ENCODE measurements around the gene TCFL5. TPM values are rescaled to one million over a fixed set of nuclear protein-coding genes. Genes with fewer than 3 reads are reported as not detected.

The TCFL5 gene
- total RNA-seq (2013; cell fraction: nucleolus; rRNA removed) = 2.7 and 2.8 TPM in 2 replicates
- total RNA-seq (2014; rRNA removed) (7.8 and 8.1 TPM in 2 replicates), total RNA-seq (2014; rRNA removed; fragmentation: Illumina TruSeq; extraction: Trizol) (5.9 and 6.6 TPM in 2 replicates), total RNA-seq (2021) (7.3 and 8.1 TPM in 2 replicates), polyA plus RNA-seq (2011; rRNA removed) (2.5 and 3.3 TPM in 2 replicates), polyA plus RNA-seq (2014; fragmentation: Illumina TruSeq; extraction: Trizol) (5.0 and 6.3 TPM in 2 replicates), polyA plus RNA-seq (2014; fragmentation: Nextera tagmentation; extraction: Ambion mirVana) (1 to 10 TPM; 1.4 to 1.6 TPM), polyA plus RNA-seq (2014; rRNA removed) (5.1 and 5.7 TPM in 2 replicates), polyA plus RNA-seq (2016; fragmentation: Nextera tagmentation; extraction: Ambion mirVana) (under 1 TPM; 0.48 to 0.58 TPM), polyA minus RNA-seq (2011; rRNA and poly(A)+ RNA removed) (1.0 and 1.5 TPM in 2 replicates), Bru-seq, nascent RNA (percentile 52 among the genes with signal in this experiment), BruChase-seq, experiment 1, labeled RNA remaining after a 6-hour chase (percentile 56 among the genes with signal in this experiment), BruChase-seq, experiment 2, labeled RNA remaining after a 2-hour chase (percentile 52 among the genes with signal in this experiment)
- polyA plus RNA-seq (2011; ENCODE audit: low read depth) = 2.6 TPM
- 1.5 and 1.7 TPM in 2 replicates for polyA plus RNA-seq (2011; cell fraction: cytosol; rRNA removed)
- 1.6 and 2.0 TPM in 2 replicates for polyA plus RNA-seq (2011; cell fraction: nucleus; rRNA removed)
- polyA plus RNA-seq (2012) = 3.2 and 4.8 TPM in 2 replicates
- 1.5 and 1.7 TPM in 2 replicates for polyA minus RNA-seq (2011; cell fraction: cytosol; rRNA and poly(A)+ RNA removed)
- 0.57 and 0.60 TPM in 2 replicates for polyA minus RNA-seq (2011; cell fraction: nucleus; rRNA and poly(A)+ RNA removed)
- long read RNA-seq, experiment 1 = 0 reads
- long read RNA-seq, experiment 2 = 0 reads

DNA sequence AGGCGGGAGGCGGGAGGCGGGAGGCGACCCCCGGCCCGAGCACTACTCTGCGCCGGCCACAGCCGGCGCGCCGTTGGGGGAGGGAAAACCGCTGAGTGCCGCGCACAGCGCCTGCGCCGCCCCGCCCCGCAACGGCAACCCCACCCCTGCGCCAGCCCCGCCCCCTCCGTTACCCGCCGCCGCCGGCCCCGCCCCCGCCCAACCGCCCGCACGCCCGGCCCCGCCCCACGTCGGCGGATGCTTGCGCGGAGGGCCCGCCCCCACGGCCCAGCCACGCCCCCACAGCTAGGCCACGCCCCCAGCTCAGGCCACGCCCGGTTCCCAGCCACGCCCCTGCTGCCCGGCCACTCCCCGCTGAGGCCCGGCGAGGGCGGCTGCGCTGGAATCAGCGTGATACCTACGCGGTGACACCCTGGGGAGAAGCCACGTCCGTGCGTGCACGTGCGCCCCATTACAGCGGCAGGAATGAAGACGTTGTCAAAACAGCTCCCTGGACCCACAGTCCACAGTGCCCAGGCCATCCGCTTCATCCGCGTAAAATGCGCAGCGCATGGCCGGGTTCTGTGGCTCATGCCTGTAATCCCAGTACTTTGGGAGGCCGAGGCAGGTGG lies at the start of gene TCFL5:
TSS of gene TCFL5 (minus strand) at position 97 of the 611 bp plus-strand sequence. CDS start 152 bp downstream, outside the sequence.
- H4K20me1 ChIP-seq (ENCODE audit: control insufficient read depth, insufficient read depth) = no peaks in the 10 kb centered on the region
- intact Hi-C loops (cut with micrococcal nuclease; ENCODE audit: unreplicated experiment) = no loop called here
- peaks cover 5% of the 10 kb centered on the region for H3K4me1 ChIP-seq (ENCODE audit: control insufficient read depth, insufficient read depth, low read length)
- H2AFZ ChIP-seq (ENCODE audit: control insufficient read depth, low read depth, low read length) = peak within 1 kb of the TSS; percentile 75
- 13% methylated on average over 44 of the region's 70 CpGs for WGBS (ENCODE audit: insufficient coverage, insufficient replicate concordance, low lambda C conversion rate, missing lambda C conversion rate)
- ChIA-PET RAD21 (ENCODE audit: unreplicated experiment) (interaction anchor here (0.6 to 1.0 kb wide), 4 partner anchors 39 to 147 kb away, joined by 3 to 6 read pairs (median 4); partner anchors contain the start of gene MRGBP), SMC1A (ENCODE audit: uncharacterized antibody, unreplicated experiment) (interaction anchor here (0.8 to 1.4 kb wide), 2 partner anchors 13 to 39 kb away, joined by 3 read pairs; no protein-coding TSS in a partner anchor), CTCF (interaction anchor here (1.2 to 1.3 kb wide), 3 partner anchors 29 to 46 kb away, joined by 3 read pairs; no protein-coding TSS in a partner anchor), POLR2A (interaction anchor here (0.6 to 1.0 kb wide), 3 partner anchors 39 to 242 kb away, joined by 3 to 6 read pairs (median 3); no protein-coding TSS in a partner anchor)
- no peaks in the 10 kb centered on the region for H3K36me3 ChIP-seq (ENCODE audit: control insufficient read depth in 2 of 2, insufficient read depth in 2 of 2, low read length in 1 of 2)
- peak within 1 kb of the TSS; percentile 75; the same call in 1 of the 2 replicates for H3K4me3 ChIP-seq
- no peaks in the 10 kb centered on the region; a peak in 1 of 4 replicates for H3K27me3 ChIP-seq (replicated peaks in 1 of 2; ENCODE audit: control insufficient read depth in 2 of 2, insufficient read depth in 2 of 2, low read length in 1 of 2)
- ATAC-seq (peak; percentile 96), DNase-seq (ENCODE audit: low read depth, low spot score) (no peak), FAIRE-seq (peak; percentile 41)
- in situ Hi-C loops (cut with MboI) = no loop called here
- H3K9me3 ChIP-seq (replicated peaks; ENCODE audit: control insufficient read depth, insufficient read depth, low read length) = no peaks in the 10 kb centered on the region
- H3K9ac ChIP-seq (ENCODE audit: control insufficient read depth, insufficient read depth, low read length) = peak within 1 kb of the TSS; percentile 27
- peak within 1 kb of the TSS; percentile 89 for H3K4me2 ChIP-seq (ENCODE audit: control insufficient read depth, insufficient read depth)
- H3K27ac ChIP-seq (ENCODE audit: control insufficient read depth, insufficient read depth) = no peak within 1 kb of the TSS
- BruUV-seq (replicated peaks) = no TSS peak
- peaks cover 3% of the 10 kb centered on the region; the same call in 1 of the 2 replicates for H3K79me2 ChIP-seq (ENCODE audit: control insufficient read depth, insufficient read depth, low read length)
- no peak for TF ChIP-seq YY1 (IDR thresholded peaks at IDR 0.05; ENCODE audit: low read depth, low read length)
- no peak for TF ChIP-seq ZBED1 (IDR thresholded peaks at IDR 0.05; ENCODE audit: borderline replicate concordance)
- TF ChIP-seq, protein P1, sequence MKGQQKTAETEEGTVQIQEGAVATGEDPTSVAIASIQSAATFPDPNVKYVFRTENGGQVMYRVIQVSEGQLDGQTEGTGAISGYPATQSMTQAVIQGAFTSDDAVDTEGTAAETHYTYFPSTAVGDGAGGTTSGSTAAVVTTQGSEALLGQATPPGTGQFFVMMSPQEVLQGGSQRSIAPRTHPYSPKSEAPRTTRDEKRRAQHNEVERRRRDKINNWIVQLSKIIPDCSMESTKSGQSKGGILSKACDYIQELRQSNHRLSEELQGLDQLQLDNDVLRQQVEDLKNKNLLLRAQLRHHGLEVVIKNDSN (IDR thresholded peaks at IDR 0.05; ENCODE audit: borderline replicate concordance, extremely low read length, insufficient read depth, low read depth, low read length) = no peak
- TF ChIP-seq EGR1 (IDR thresholded peaks at IDR 0.05; ENCODE audit: borderline replicate concordance in 1 of 2, low read depth in 2 of 2, low read length in 2 of 2) = peak in 1 of 2 experiments; percentile 36; a peak in 1 of 3 replicates
- no peak for TF ChIP-seq NFXL1 (IDR thresholded peaks at IDR 0.05; ENCODE audit: borderline replicate concordance)
- no peak for TF ChIP-seq MEF2A (IDR thresholded peaks at IDR 0.05; ENCODE audit: insufficient read depth, low read depth, low read length)
- TF ChIP-seq RBBP5 (conservative IDR thresholded peaks at IDR 0.05) = no peak
- TF ChIP-seq CHD2 (IDR thresholded peaks at IDR 0.05; ENCODE audit: borderline replicate concordance, low read depth, low read length) = no peak
- peak; percentile 18; the same call in 1 of the 2 replicates for TF ChIP-seq IKZF1 (conservative IDR thresholded peaks at IDR 0.05)
- no peak for TF ChIP-seq ETV6 (conservative IDR thresholded peaks at IDR 0.05 in 1 of 2, IDR thresholded peaks at IDR 0.05 in 1 of 2; ENCODE audit: borderline replicate concordance in 1 of 2, low read depth in 1 of 2)
- no peak for TF ChIP-seq CREM (IDR thresholded peaks at IDR 0.05; ENCODE audit: low read depth)
- TF ChIP-seq, protein P2, sequence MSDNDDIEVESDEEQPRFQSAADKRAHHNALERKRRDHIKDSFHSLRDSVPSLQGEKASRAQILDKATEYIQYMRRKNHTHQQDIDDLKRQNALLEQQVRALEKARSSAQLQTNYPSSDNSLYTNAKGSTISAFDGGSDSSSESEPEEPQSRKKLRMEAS (IDR thresholded peaks at IDR 0.05; ENCODE audit: low read depth, low read length) = peak; percentile 77
- no peak for TF ChIP-seq MTA2 (IDR thresholded peaks at IDR 0.05; ENCODE audit: low read depth)
